Measurements from ENCODE around the gene GPR12. TPM values are rescaled to one million over a fixed set of nuclear protein-coding genes. Genes with fewer than 3 reads are reported as not detected.

The GPR12 gene, protein sequence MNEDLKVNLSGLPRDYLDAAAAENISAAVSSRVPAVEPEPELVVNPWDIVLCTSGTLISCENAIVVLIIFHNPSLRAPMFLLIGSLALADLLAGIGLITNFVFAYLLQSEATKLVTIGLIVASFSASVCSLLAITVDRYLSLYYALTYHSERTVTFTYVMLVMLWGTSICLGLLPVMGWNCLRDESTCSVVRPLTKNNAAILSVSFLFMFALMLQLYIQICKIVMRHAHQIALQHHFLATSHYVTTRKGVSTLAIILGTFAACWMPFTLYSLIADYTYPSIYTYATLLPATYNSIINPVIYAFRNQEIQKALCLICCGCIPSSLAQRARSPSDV
- not detected in 2 replicates for polyA plus RNA-seq (2011; rRNA removed)
- not detected in 2 replicates for polyA minus RNA-seq (2011; rRNA and poly(A)+ RNA removed)

DNA sequence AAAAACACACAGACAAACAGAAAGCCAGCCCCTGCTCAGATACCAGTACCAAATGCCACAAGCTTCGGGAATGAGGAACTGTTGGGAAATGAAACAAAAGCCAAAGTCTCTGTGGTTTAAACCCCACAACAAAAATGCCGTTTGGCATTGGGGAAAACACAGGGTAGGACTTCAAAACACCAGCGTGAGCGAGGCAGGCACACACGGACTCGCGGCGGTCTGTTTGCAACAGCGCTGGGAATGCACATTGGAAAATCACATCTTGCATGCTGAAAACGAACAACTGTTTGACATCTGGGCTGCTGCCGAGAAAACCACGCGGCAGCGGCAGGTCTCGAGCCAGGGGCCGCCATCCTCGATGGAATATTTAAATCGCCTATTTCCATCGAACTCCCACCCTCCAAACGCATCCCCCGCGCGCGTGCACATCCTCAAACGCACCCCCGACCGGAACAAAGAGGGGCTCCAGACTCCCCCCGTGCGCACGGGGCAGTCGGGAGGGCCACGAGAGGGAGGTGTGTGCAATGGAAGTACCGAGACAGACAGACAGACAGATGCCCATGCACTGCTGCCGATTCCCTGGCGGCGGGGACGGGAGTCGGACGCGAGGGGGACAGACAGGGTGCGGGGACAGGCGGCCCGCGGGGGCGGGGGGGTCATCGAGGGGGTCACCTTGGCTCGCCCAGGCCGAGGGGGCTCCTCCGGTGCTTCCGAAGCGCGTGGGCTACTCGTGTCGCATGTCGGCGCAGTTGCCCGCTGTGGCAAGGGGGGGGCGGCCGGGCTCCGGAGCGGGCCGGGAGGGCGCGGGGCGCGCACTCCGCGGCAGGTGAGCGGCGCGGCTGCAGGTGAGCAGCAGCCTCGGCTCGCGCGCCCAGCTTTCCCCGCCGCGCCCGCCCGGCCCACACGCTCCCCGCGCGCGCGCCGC, at the start of gene GPR12:
Gene GPR12 (minus strand): TSS at position 880 of the 925 bp plus-strand sequence. CDS start 959 bp downstream, outside the sequence.
- Histone ChIP-seq H3K9me3 (ENCODE audit: control insufficient read depth, insufficient read depth, low read length) (no peaks in the 10 kb centered on the region; the same call in 1 of the 2 replicates), H3K4me3 (ENCODE audit: low read depth, low read length) (no peak within 1 kb of the TSS), H3K27ac (ENCODE audit: low read depth, low read length) (no peak within 1 kb of the TSS), H3K27me3 (ENCODE audit: control insufficient read depth, insufficient read depth, low read length) (peaks cover 33% of the 10 kb centered on the region)
- POLR2A ChIA-PET = no interaction called here
- no peak for DNase-seq (ENCODE audit: low read depth, low spot score)
- TF ChIP-seq, protein P1, sequence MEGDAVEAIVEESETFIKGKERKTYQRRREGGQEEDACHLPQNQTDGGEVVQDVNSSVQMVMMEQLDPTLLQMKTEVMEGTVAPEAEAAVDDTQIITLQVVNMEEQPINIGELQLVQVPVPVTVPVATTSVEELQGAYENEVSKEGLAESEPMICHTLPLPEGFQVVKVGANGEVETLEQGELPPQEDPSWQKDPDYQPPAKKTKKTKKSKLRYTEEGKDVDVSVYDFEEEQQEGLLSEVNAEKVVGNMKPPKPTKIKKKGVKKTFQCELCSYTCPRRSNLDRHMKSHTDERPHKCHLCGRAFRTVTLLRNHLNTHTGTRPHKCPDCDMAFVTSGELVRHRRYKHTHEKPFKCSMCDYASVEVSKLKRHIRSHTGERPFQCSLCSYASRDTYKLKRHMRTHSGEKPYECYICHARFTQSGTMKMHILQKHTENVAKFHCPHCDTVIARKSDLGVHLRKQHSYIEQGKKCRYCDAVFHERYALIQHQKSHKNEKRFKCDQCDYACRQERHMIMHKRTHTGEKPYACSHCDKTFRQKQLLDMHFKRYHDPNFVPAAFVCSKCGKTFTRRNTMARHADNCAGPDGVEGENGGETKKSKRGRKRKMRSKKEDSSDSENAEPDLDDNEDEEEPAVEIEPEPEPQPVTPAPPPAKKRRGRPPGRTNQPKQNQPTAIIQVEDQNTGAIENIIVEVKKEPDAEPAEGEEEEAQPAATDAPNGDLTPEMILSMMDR (IDR thresholded peaks at IDR 0.05; ENCODE audit: low read depth, low read length) = no peak
- CTCF ChIA-PET = no interaction called here

DNA sequence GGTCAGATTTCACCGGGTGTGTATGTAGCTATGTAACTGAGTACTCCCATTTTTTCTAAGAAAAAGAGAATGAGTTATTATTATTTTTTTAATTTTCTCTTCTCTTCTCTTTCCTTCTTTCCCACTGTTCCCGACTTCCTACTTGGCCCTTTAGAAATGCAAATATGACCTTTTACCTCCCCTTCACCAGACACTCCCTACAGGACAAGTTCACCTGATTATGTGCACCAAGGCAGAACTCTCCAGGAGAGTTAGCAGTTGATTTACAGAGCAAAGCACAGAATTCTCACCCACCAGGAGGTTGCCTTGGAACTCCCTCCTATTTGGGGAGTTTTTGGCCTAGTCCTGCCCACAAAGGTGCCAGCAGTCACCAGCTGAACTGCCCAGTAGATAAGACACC, 49.5 kb upstream of the GPR12 start:
- H3K9me3 ChIP-seq (ENCODE audit: control insufficient read depth, insufficient read depth, low read length) = no peaks in the 10 kb centered on the region
- ChIA-PET CTCF (no interaction called here), POLR2A (no interaction called here)
- TF ChIP-seq, protein P1 (IDR thresholded peaks at IDR 0.05; ENCODE audit: low read depth, low read length) = no peak
- no peak for DNase-seq (ENCODE audit: low read depth, low spot score)
- H3K27ac ChIP-seq (ENCODE audit: low read depth, low read length) = no peak overlapping the region
- peaks cover 3% of the 10 kb centered on the region for H3K27me3 ChIP-seq (ENCODE audit: control insufficient read depth, insufficient read depth, low read length)
- H3K4me3 ChIP-seq (ENCODE audit: low read depth, low read length) = no peak overlapping the region

DNA sequence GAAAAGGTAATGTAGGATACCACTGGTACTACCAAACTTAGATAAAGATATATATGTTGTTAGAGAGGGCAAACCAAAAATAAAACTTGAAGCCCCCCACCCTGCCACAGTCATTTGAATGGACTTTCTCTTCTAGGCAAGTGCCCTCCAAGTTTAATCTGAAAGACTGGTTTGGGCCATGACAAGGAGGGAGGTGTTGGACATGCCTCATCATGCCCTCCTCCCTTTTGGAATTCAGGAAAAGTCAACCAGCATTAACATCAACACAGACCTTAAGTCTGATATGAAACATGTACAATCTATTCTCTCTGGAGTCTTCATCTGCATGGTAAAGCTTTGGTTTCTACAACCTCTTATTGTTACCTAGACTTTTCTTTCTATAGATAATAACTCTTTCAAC, 46.3 kb upstream of the GPR12 start:
- H3K27ac ChIP-seq (ENCODE audit: low read depth, low read length) = no peak overlapping the region
- TF ChIP-seq, protein P1 (IDR thresholded peaks at IDR 0.05; ENCODE audit: low read depth, low read length) = no peak
- POLR2A ChIA-PET = no interaction called here
- H3K27me3 ChIP-seq (ENCODE audit: control insufficient read depth, insufficient read depth, low read length) = peaks cover 3% of the 10 kb centered on the region
- no peaks in the 10 kb centered on the region for H3K9me3 ChIP-seq (ENCODE audit: control insufficient read depth, insufficient read depth, low read length)
- no peak overlapping the region for H3K4me3 ChIP-seq (ENCODE audit: low read depth, low read length)
- CTCF ChIA-PET = no interaction called here
- no peak for DNase-seq (ENCODE audit: low read depth, low spot score)

DNA sequence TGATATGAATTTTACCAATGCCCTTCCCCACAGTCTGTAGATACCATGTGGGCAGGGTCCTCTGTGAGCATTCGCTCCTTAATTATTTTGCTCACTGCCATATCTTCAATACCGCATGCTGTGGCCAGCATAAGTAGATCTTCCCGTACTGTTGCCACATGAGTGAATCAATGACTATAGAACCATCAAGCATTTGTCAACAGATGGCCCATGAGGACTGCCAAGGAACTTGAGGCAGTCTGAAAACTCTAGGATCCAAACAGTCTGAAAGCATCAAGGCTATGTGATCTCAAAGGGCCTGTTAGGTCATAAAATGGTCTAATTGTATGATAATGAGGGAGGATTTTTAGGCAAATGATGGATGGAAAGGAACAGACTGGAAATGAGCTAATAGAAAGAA, 27.4 kb upstream of the GPR12 start:
- Histone ChIP-seq H3K27ac (ENCODE audit: low read depth, low read length) (no peak overlapping the region), H3K9me3 (ENCODE audit: control insufficient read depth, insufficient read depth, low read length) (no peaks in the 10 kb centered on the region), H3K27me3 (ENCODE audit: control insufficient read depth, insufficient read depth, low read length) (peaks cover 8% of the 10 kb centered on the region), H3K4me3 (ENCODE audit: low read depth, low read length) (no peak overlapping the region)
- no peak for DNase-seq (ENCODE audit: low read depth, low spot score)
- CTCF ChIA-PET = no interaction called here
- POLR2A ChIA-PET = no interaction called here
- TF ChIP-seq, protein P1 (IDR thresholded peaks at IDR 0.05; ENCODE audit: low read depth, low read length) = no peak

All from AG04450 (cell line).